ENCODE results near the gene PPP4R3A.

GRCh38 chr14:91523972-91524371 lies 13.9 kb upstream of the PPP4R3A start:
- TF ChIP-seq CEBPB (IDR thresholded peaks at IDR 0.05; ENCODE audit: low read depth, low read length) (no peak), USF2 (IDR thresholded peaks at IDR 0.05; ENCODE audit: low read depth, low read length) (no peak), CHD1 (IDR thresholded peaks at IDR 0.05; ENCODE audit: low read depth, low read length) (no peak), CTCF (conservative IDR thresholded peaks at IDR 0.05; ENCODE audit: low read depth, low read length) (no peak), SMC3 (IDR thresholded peaks at IDR 0.05; ENCODE audit: low read depth, low read length) (no peak), POLR2A (IDR thresholded peaks at IDR 0.05; ENCODE audit: low read depth, low read length) (no peak)

All from IMR-90 (cell line).